Caco-2 (cell line): ENCODE measurements around the gene EHMT1. TPM values are rescaled to one million over a fixed set of nuclear protein-coding genes. Genes with fewer than 3 reads are reported as not detected.

ENCODE experiments used
- BruUV-seq: library from RNA; stranded (reverse); fragments of 400-500 nt; replicated peaks from 2 replicates; lab custom pipeline; 2021; lab: Mats Ljungman, UMichigan
- CTCF ChIA-PET: fragments of 300-600 bp; sonication (Branson Sonifier 250); formaldehyde crosslinking; loops from one replicate; lab custom pipeline; 2022; ENCODE audit warnings: antibody characterized with exemption; lab: Charles Lee
- POLR2A ChIA-PET: fragments of 300-600 bp; sonication (Branson Sonifier 250); formaldehyde crosslinking; loops from one replicate; lab custom pipeline; 2022; ENCODE audit warnings: antibody characterized with exemption; lab: Charles Lee
- DNase-seq, 2 experiments: peaks; one replicate each; pipeline versions ENCODE4 v3.0.0 to v3.0.0-alpha.2; 2020 to 2022
- H3K27me3 ChIP-seq: replicated peaks from 2 replicates; pipeline ENCODE4 v1.6.0; 2011; ENCODE audit warnings: low read length; ENCODE audit not compliant: control insufficient read depth, insufficient read depth
- H3K36me3 ChIP-seq: 2 replicates; pipeline ENCODE4 v1.5.1; 2011; ENCODE audit warnings: low read length; ENCODE audit not compliant: control insufficient read depth, insufficient read depth
- H3K4me1 ChIP-seq: fragments of 250-450 bp; sonication (Bioruptor Pico); 2 replicates; pipeline ENCODE4 v1.5.1; 2020; ENCODE audit warnings: mild to moderate bottlenecking
- H3K4me3 ChIP-seq: 2 replicates; pipeline ENCODE4 v1.5.1; 2011; ENCODE audit warnings: low read depth, mild to moderate bottlenecking, control low read depth, low read length
- H3K9me3 ChIP-seq: fragments of 250-450 bp; sonication (Bioruptor Pico); 2 replicates; pipeline ENCODE4 v1.5.1; 2020; ENCODE audit warnings: mild to moderate bottlenecking, moderate library complexity
- H3K27ac Mint-ChIP-seq: one replicate; pipeline ENCODE4 v1.8.0; 2022; ENCODE audit warnings: mixed read lengths; ENCODE audit not compliant: unreplicated experiment
- H3K27me3 Mint-ChIP-seq: one replicate; pipeline ENCODE4 v1.8.0; 2022; ENCODE audit warnings: mixed read lengths; ENCODE audit not compliant: insufficient read depth, unreplicated experiment
- H3K36me3 Mint-ChIP-seq: one replicate; pipeline ENCODE4 v1.8.0; 2022; ENCODE audit warnings: mild to moderate bottlenecking, mixed read lengths; ENCODE audit not compliant: insufficient read depth, unreplicated experiment
- H3K4me1 Mint-ChIP-seq: one replicate; pipeline ENCODE4 v1.8.0; 2022; ENCODE audit warnings: low read depth, mixed read lengths; ENCODE audit not compliant: unreplicated experiment
- H3K4me3 Mint-ChIP-seq: one replicate; pipeline ENCODE4 v1.8.0; 2022; ENCODE audit warnings: mild to moderate bottlenecking, moderate library complexity, mixed read lengths; ENCODE audit not compliant: unreplicated experiment
- H3K9me3 Mint-ChIP-seq: one replicate; pipeline ENCODE4 v1.8.0; 2022; ENCODE audit warnings: mixed read lengths; ENCODE audit not compliant: unreplicated experiment
- CTCF ChIP-seq, 2 experiments: fragments of 200-600 bp in 1 of 2; IDR thresholded peaks; 1 replicate in 1 of 2; 2 replicates in 1 of 2; pipeline versions ENCODE4 v1.5.1 to v1.8.0; 2011 to 2022; ENCODE audit warnings: antibody characterized with exemption in 1 of 2, control low read depth in 1 of 2, inconsistent platforms in 1 of 2, low read depth in 1 of 2, low read length in 1 of 2, mild to moderate bottlenecking in 1 of 2, moderate library complexity in 1 of 2; ENCODE audit not compliant: insufficient read depth in 1 of 2, severe bottlenecking in 1 of 2, unreplicated experiment in 1 of 2
- intact Hi-C: fragments of 100-400 bp; cut with micrococcal nuclease; formaldehyde crosslinking; loops from one replicate; pipeline ENCODE4 v1.10.0; 2022; ENCODE audit not compliant: unreplicated experiment
- total RNA-seq: library from RNA; stranded (reverse); gene quantifications from 2 replicates; pipeline ENCODE4 v1.2.3, GENCODE V29; 2022

Gene EHMT1
- total RNA-seq, 1 experiment from 2014 or later: 92.9 TPM

GRCh38 chr9:137878146-137878941 is 259.5 kb downstream of the EHMT1 start:
- intact Hi-C loops: no loop called here
- Histone ChIP-seq H3K27me3 (no peaks in the 10 kb centered on the region), H3K36me3 (no peaks in the 10 kb centered on the region), H3K4me1 (no peaks in the 10 kb centered on the region), H3K9me3 (no peaks in the 10 kb centered on the region), H3K4me3 (no peak overlapping the region)
- Mint-ChIP-seq H3K9me3 (no peaks in the 10 kb centered on the region), H3K4me3 (no peak overlapping the region), H3K27me3 (peaks cover 12% of the 10 kb centered on the region), H3K27ac (no peak overlapping the region), H3K4me1 (no peaks in the 10 kb centered on the region), H3K36me3 (no peaks in the 10 kb centered on the region)
- BruUV-seq: no TSS peak
- no peak for TF ChIP-seq CTCF (IDR thresholded peaks at IDR 0.05; ENCODE audit: insufficient read depth in 1 of 2, low read depth in 1 of 2, low read length in 1 of 2, severe bottlenecking in 1 of 2, unreplicated experiment in 1 of 2)
- POLR2A ChIA-PET: no interaction called here
- DNase-seq: no peak
- CTCF ChIA-PET: no interaction called here

GRCh38 chr9:137879052-137879451 is 260.2 kb downstream of the EHMT1 start:
- Mint-ChIP-seq H3K9me3 (no peaks in the 10 kb centered on the region), H3K36me3 (no peaks in the 10 kb centered on the region), H3K4me3 (no peak overlapping the region), H3K4me1 (no peaks in the 10 kb centered on the region), H3K27me3 (peaks cover 9% of the 10 kb centered on the region), H3K27ac (no peak overlapping the region)
- Histone ChIP-seq H3K36me3 (no peaks in the 10 kb centered on the region), H3K27me3 (no peaks in the 10 kb centered on the region), H3K9me3 (no peaks in the 10 kb centered on the region), H3K4me1 (no peaks in the 10 kb centered on the region), H3K4me3 (no peak overlapping the region)
- DNase-seq: no peak
- BruUV-seq: no TSS peak
- ChIA-PET CTCF (no interaction called here), POLR2A (no interaction called here)
- intact Hi-C loops: no loop called here
- TF ChIP-seq CTCF (IDR thresholded peaks at IDR 0.05; ENCODE audit: insufficient read depth in 1 of 2, low read depth in 1 of 2, low read length in 1 of 2, severe bottlenecking in 1 of 2, unreplicated experiment in 1 of 2): no peak

- Histone ChIP-seq H3K9me3 (no peaks in the 10 kb centered on the region), H3K36me3 (no peaks in the 10 kb centered on the region), H3K27me3 (no peaks in the 10 kb centered on the region), H3K4me1 (no peaks in the 10 kb centered on the region), H3K4me3 (no peak overlapping the region)
- Mint-ChIP-seq H3K27me3 (peaks cover 8% of the 10 kb centered on the region), H3K4me3 (no peak overlapping the region), H3K9me3 (no peaks in the 10 kb centered on the region), H3K27ac (no peak overlapping the region), H3K4me1 (no peaks in the 10 kb centered on the region), H3K36me3 (no peaks in the 10 kb centered on the region)
- intact Hi-C loops: no loop called here
- DNase-seq: no peak
- TF ChIP-seq CTCF (IDR thresholded peaks at IDR 0.05; ENCODE audit: insufficient read depth in 1 of 2, low read depth in 1 of 2, low read length in 1 of 2, severe bottlenecking in 1 of 2, unreplicated experiment in 1 of 2): no peak
- ChIA-PET POLR2A (no interaction called here), CTCF (no interaction called here)
- BruUV-seq: no TSS peak
Measured at GRCh38 chr9:137879566-137880150, 260.9 kb downstream of the EHMT1 start.
